Measurements from ENCODE around the gene STK39.

STK39 gene

GRCh38 chr2:168241746-168242145 is 5.6 kb downstream of the STK39 start:
- no peak for DNase-seq

GRCh38 chr2:168241208-168241607 is 6.2 kb downstream of the STK39 start:
- DNase-seq, result no peak

GRCh38 chr2:168239281-168239680 is 8.1 kb downstream of the STK39 start:
- DNase-seq, result no peak

- DNase-seq, result no peak
Measured at GRCh38 chr2:168237741-168238140, 9.7 kb downstream of the STK39 start.

GRCh38 chr2:168234407-168235085 is 12.8 kb downstream of the STK39 start:
- no peak for DNase-seq

- no peak for DNase-seq
Measured at GRCh38 chr2:168233726-168234406, 13.5 kb downstream of the STK39 start.

GRCh38 chr2:168233166-168233565 is 14.2 kb downstream of the STK39 start:
- DNase-seq, result no peak

- no peak for DNase-seq
Measured at GRCh38 chr2:168231609-168232241, 15.7 kb downstream of the STK39 start.

- no peak for DNase-seq
Measured at GRCh38 chr2:168230389-168230788, 17.0 kb downstream of the STK39 start.

GRCh38 chr2:168224346-168224745 is 23.0 kb downstream of the STK39 start:
- DNase-seq, result no peak

- no peak for DNase-seq
Measured at GRCh38 chr2:168222088-168222487, 25.3 kb downstream of the STK39 start.

- no peak for DNase-seq
Measured at GRCh38 chr2:168220965-168221819, 26.2 kb downstream of the STK39 start.

- DNase-seq, result no peak
Measured at GRCh38 chr2:168217920-168218319, 29.5 kb downstream of the STK39 start.

GRCh38 chr2:168216351-168217005 is 30.9 kb downstream of the STK39 start:
- DNase-seq, result no peak

- no peak for DNase-seq
Measured at GRCh38 chr2:168215813-168216212, 31.6 kb downstream of the STK39 start.

- no peak for DNase-seq
Measured at GRCh38 chr2:168212866-168213265, 34.5 kb downstream of the STK39 start.

GRCh38 chr2:168212167-168212566 is 35.2 kb downstream of the STK39 start:
- DNase-seq, result no peak

- DNase-seq, result no peak
Measured at GRCh38 chr2:168211664-168212163, 35.7 kb downstream of the STK39 start.

GRCh38 chr2:168210895-168211570 is 36.4 kb downstream of the STK39 start:
- no peak for DNase-seq

GRCh38 chr2:168210216-168210894 is 37.0 kb downstream of the STK39 start:
- DNase-seq, result no peak

- no peak for DNase-seq
Measured at GRCh38 chr2:168208652-168209051, 38.7 kb downstream of the STK39 start.

Measured in activated T-cell treated with anti-CD3 and anti-CD28 coated beads for 4 hours (primary cell).